Measurements from ENCODE around the gene NIPSNAP3A.

DNA sequence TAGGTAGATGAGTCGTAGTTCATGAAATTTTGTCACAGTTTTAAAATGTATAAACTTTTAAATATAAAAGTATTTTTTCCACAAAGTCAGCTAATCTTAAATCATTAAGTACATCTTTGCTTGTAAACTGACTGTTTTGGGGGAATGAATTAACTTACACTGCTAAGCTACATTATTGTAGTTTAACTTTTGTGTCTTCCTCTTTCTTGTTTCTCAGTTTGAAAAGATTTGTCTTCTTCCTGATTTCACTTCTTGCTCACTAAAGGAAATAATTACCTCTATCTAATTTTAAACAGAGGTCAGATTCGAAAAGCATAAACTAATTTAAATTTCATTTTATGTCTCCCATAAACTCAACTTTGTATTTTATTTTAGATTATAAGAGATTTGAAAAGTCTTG lies 22.2 kb downstream of the NIPSNAP3A start:
- TF ChIP-seq POLR2A (IDR thresholded peaks at IDR 0.05; ENCODE audit: extremely low read depth, insufficient read length): no peak
- TF ChIP-seq, protein P1, sequence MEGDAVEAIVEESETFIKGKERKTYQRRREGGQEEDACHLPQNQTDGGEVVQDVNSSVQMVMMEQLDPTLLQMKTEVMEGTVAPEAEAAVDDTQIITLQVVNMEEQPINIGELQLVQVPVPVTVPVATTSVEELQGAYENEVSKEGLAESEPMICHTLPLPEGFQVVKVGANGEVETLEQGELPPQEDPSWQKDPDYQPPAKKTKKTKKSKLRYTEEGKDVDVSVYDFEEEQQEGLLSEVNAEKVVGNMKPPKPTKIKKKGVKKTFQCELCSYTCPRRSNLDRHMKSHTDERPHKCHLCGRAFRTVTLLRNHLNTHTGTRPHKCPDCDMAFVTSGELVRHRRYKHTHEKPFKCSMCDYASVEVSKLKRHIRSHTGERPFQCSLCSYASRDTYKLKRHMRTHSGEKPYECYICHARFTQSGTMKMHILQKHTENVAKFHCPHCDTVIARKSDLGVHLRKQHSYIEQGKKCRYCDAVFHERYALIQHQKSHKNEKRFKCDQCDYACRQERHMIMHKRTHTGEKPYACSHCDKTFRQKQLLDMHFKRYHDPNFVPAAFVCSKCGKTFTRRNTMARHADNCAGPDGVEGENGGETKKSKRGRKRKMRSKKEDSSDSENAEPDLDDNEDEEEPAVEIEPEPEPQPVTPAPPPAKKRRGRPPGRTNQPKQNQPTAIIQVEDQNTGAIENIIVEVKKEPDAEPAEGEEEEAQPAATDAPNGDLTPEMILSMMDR (IDR thresholded peaks at IDR 0.05; ENCODE audit: low read depth, low read length): no peak
- TF ChIP-seq, protein P2, sequence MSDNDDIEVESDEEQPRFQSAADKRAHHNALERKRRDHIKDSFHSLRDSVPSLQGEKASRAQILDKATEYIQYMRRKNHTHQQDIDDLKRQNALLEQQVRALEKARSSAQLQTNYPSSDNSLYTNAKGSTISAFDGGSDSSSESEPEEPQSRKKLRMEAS (IDR thresholded peaks at IDR 0.05; ENCODE audit: low read depth, low read length): no peak
- no peak for TF ChIP-seq MYC (IDR thresholded peaks at IDR 0.05; ENCODE audit: low read depth, low read length)
